Stimulated activated CD8-positive, alpha-beta memory T cell treated with anti-CD3 and anti-CD28 coated beads, Interleukin-2, amount 100 ng/mL, for 1 hour (primary cell): Measurements from ENCODE around the gene OR6C6.
"Not testable (repeated sequence)": the region's sequence is repeated elsewhere in the genome, so short reads cannot be mapped to it uniquely, and the experiment has no call there.

Experiments used
- DNase-seq, 2 donors: peaks; one replicate each; pipeline ENCODE4 v3.0.0-alpha.2; 2020; ENCODE audit warnings: low read depth in 2 of 2

The OR6C6 gene

DNA sequence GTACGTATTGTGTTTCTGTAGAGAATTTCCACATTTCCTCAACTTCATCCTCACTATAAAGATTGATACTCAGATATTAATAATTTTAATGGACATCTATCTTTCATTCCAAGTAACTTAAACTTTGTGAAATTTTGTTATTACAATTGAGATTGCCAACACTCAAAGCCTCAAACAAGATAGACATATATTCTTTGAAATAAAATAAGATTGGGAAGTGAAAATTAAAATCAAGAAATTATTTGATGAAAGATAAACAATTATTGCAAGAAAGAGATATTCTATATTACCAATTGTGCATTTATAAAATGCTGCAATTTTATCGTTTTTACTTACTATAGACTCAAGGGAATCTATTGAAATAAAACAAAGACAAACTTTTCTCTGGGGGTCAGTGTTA, at the start of gene OR6C6:
Gene OR6C6 (minus strand): TSS at position 101 of the 400 bp plus-strand sequence. CDS start 1,337 bp downstream, outside the sequence.
- no peak for DNase-seq

DNA sequence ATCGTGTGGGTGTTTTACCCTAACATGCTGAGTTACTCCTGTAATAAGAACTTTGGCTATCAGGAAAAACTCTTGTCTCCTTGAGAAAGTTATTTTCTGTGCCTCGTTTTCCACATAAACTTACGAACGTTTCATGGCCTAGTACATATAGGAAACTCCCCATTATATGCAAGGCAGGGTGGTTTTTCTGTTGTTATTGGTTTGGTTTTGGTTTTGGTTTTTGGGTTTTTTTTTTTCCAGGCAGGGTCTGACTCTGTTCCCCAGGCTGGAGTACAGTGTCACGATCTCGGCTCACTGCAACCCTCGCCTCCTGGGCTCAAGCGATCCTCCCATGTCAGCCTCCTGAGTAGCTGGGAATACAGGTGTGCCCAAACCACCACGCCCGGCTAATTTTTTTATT, 39.6 kb upstream of the OR6C6 start:
- DNase-seq: no peak

GRCh38 chr12:55330446-55330845, 34.1 kb upstream of the OR6C6 start, which contains the start of gene OR6C3:
Gene OR6C3, plus strand, starts transcription at chr12:55330746. Its CDS starts 955 bp downstream, at chr12:55331701.
- no peak for DNase-seq

GRCh38 chr12:55325801-55326200, 29.4 kb upstream of the OR6C6 start:
- not testable (repeated sequence) for DNase-seq

DNA sequence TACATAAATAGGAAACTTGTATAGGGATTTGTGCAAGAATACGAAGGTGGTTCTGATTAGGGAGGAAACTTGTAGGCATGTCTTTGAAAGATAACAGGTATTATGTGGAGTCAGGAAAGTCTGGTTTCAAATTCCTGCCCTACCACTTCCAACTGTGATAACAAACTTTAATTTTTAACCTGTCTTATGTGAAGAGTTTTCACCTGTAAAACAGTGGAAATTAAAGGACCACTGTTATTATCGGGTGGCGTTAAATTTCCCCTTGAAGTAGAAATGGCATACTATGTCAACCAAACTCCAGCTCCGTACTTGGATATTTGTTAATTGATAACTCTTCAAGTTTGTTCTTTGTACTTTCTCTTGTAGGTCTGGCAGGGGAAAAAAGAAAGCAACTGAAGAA, 23.8 kb upstream of the OR6C6 start:
- DNase-seq: no peak

- DNase-seq: no peak
Measured at GRCh38 chr12:55314043-55314442, 17.7 kb upstream of the OR6C6 start, which contains the start of gene OR6C1. Gene OR6C1, plus strand, starts transcription at chr12:55314343. Its CDS starts 6,257 bp downstream, at chr12:55320600.

DNA sequence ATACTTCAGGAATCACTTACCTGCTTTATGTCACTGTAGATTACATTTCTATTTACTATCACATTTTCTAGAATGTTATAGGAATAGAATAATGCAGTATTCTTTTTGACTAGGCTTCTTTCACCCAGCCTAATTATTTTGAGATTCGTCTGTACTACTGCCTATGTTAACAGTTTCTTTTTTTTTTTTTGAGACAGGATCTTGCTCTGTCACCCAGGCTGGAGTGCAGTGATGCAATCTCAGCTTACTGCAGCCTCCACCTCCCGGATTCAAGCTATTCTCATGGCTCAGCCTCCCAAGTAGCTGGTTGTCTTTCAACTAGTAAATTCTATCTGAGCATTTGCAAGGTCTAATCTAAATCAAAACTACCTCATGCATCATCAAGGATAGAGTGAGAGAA, 6.4 kb downstream of the OR6C6 start:
- DNase-seq: no peak

DNA sequence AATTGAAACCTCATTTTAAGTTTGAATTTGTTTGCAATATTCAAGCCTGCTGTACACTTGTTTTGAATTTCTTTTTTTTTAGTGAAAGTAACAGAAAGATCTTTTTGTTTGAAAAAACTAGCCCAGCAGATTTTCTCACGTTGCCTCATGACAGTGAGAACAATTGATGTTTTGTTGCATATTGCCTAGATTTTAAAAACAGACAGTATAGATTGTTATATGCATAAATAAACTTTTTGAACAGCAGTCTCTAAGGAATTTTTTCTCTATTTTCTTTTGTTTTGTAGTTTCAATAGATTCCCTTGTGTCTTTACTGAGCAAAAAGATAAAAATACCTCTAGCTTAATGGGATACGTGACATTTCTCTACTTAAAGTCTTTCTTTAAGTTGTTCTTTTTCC, 15.4 kb downstream of the OR6C6 start:
- DNase-seq: no peak

DNA sequence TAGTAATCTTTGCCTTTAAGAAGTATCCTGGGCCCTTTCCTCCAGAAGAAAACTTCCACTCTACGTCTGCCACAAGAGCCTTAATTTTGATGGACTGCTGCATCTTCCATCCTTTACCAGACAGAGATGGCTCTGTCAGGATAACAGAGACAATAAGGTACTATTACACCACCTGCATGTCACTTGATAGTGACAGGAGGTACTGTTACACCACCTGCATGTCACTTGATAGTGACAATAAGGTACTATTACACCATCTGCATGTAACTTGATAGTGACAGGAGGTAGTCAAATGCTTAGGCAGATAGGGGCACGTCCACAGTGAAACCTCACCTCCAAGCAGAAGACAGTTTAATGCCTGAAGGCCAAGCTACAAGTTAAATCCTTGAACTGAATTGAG, 38.1 kb downstream of the OR6C6 start:
- no peak for DNase-seq

- no peak for DNase-seq
Measured at GRCh38 chr12:55256831-55257230, 39.5 kb downstream of the OR6C6 start.

- DNase-seq: no peak
Measured at GRCh38 chr12:55253281-55253680, 43.1 kb downstream of the OR6C6 start.

GRCh38 chr12:55250944-55251343, 45.4 kb downstream of the OR6C6 start:
- DNase-seq: no peak

- DNase-seq: no peak
Measured at GRCh38 chr12:55246159-55246558, 50.2 kb downstream of the OR6C6 start.

GRCh38 chr12:55244309-55244708, 52.1 kb downstream of the OR6C6 start, which contains the start of gene OR6C74:
Gene OR6C74, plus strand, starts transcription at chr12:55244609. Its CDS starts 2,679 bp downstream, at chr12:55247288.
- DNase-seq: no peak
